GDM1 (cell line): ENCODE results near the gene GAL3ST3.
"Not testable (repeated sequence)": the region's sequence is repeated elsewhere in the genome, so short reads cannot be mapped to it uniquely, and the experiment has no call there.

Experiments
- DNase-seq: peaks from one replicate; lab custom pipeline; 2025; lab: John Stamatoyannopoulos, UW

GAL3ST3 gene

GRCh38 chr11:66048547-66049323, at the start of gene GAL3ST3:
TSS of gene GAL3ST3 (minus strand) at chr11:66049161. CDS start at chr11:66045415, 3,746 bp downstream.
- no peak for DNase-seq

DNA sequence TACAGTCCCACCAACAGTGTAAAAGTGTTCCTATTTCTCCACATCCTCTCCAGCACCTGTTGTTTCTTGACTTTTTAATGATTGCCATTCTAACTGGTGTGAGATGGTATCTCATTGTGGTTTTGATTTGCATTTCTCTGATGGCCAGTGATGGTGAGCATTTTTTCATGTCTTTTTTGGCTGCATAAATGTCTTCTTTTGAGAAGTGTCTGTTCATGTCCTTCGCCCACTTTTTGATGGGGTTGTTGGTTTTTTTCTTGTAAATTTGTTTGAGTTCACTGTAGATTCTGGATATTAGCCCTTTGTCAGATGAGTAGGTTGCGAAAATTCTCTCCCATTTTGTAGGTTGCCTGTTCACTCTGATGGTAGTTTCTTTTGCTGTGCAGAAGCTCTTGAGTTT, 43.2 kb upstream of the GAL3ST3 start:
- DNase-seq, result not testable (repeated sequence)

DNA sequence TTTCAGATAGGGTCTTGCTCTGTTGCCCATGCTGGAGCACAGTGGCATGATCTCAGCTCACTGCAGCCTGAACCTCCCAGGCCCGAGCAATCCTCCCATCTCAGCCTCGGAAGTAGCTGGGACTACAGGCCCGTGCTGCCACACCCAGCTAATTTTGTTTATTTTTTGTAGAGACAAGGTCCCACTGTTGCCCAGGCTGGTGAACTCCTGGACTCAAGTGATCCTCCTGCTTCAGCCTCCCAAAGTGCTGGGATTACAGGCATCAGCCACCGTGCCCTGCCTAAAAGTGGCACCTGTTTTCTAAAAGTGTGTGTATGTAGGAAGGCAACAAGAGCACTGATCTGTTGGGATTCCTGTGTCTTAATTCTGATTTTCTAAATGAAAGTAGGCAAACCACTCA, 41.3 kb upstream of the GAL3ST3 start:
- no peak for DNase-seq

GRCh38 chr11:66089067-66089466, 40.1 kb upstream of the GAL3ST3 start:
- DNase-seq, result no peak

- no peak for DNase-seq
Measured at GRCh38 chr11:66087148-66087908, 38.4 kb upstream of the GAL3ST3 start.

- no peak for DNase-seq
Measured at GRCh38 chr11:66084821-66085475, 36.0 kb upstream of the GAL3ST3 start.

GRCh38 chr11:66083767-66084166, 34.8 kb upstream of the GAL3ST3 start:
- DNase-seq, result no peak

DNA sequence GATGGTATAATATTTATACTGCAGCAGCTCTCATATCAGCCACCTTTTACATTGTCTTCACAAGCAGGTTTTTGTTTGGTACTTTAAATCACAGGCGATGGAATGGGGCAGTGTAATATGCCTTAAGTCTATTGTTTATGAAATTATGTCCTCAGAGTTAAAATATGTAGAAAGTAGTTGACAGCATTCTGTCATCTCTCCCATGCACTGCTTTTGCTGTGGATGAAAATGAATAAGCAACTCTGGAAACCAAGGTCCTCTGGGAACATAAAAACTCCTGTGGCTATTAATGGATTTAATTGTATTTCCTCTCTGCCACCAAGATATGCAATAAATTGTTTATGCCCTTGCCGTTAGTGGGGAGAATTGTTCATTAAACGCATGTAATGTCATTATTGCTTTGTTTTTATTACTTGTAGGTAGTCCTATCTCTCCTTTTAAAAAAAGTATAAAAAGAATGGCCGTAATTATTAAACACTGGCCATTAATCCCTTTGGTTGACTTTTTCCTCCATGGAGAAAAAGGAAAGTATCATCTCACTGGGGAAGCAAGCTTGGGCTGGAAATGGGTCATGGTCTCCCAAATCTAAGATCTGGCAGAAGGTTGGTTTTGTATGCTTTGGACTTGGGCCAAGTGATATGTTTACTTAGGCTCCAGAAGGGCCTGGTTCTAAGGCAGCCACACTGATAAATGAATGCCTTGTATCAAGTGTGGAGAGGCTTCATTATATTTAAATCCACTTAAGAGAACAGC, 34.2 kb upstream of the GAL3ST3 start:
- DNase-seq, result no peak

DNA sequence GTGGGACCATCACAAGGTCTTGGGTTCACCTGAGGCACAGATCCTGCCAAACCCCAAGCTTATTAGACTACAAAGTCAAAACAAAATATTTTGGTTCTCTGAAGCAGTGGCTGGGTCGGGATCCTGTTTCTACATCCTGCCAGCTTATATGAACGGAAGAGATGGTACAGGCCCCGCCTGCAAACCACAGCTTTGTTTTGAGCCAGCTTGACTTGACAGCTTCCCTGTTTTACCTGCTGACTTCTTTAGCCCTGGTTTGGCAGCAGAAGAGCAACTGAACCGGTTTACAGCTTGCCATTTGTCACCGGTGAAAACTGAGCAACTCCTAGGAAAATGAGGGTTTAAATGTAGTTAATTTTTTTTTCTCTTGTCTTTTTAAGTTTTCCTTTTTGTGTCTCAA, 32.5 kb upstream of the GAL3ST3 start:
- peak; percentile 71 for DNase-seq

DNA sequence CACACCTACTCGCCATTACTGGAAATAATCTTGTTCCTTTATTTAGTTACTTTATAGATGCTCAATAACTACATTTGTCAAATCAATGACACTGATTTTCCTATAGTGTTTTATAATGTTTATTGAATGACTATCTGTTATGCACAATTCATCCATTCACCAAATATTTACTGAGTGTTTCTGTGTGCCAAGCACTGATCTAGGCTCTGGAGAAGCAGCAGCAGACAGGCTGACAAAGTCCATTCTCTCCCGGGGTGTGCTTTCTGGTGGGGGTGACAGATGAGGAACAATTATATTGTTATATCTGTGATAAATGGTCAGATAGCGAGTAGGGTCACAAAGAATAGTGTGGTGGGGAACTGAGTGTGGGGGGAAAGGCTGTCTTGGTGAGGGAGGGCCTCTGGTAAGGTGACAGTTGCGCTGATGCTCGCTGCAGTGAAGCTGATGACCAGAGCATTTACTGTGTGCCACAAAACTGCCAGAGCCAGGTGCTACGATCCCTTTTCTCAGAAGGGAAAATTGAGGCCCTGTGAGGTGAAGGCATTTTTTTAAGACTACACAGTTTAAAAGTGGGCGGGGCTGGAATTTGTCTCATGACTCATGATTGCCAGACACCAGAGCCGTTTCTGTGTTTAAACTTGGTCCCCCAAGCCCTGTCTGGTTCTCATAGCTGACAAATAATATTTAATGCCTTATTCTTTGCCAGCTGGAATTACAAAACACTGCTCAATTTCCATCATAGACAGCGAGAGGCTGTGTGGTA, 31.3 kb upstream of the GAL3ST3 start:
- no peak for DNase-seq

GRCh38 chr11:66078949-66079348, 30.0 kb upstream of the GAL3ST3 start:
- DNase-seq, result not testable (repeated sequence)

DNA sequence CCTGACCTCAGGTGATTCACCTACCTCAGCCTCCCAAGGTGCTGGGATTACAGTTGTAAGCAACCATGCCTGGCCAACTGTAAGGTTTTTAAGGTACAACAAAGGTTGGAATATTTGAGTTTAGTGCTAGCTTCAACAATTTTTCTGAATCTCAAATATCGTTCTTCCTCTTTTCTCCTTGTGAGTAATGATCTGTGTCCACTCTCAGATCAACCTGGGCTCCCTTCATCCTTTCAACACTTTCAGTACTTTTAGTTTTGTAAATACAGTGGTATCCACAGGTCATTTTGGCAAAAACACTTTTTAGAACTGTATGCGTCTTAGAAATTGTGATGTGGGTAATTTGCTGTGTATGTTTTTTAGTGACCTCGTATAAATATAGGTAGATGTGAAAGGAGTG, 29.0 kb upstream of the GAL3ST3 start:
- DNase-seq, result no peak

GRCh38 chr11:66076561-66076960, 27.6 kb upstream of the GAL3ST3 start:
- DNase-seq, result no peak

DNA sequence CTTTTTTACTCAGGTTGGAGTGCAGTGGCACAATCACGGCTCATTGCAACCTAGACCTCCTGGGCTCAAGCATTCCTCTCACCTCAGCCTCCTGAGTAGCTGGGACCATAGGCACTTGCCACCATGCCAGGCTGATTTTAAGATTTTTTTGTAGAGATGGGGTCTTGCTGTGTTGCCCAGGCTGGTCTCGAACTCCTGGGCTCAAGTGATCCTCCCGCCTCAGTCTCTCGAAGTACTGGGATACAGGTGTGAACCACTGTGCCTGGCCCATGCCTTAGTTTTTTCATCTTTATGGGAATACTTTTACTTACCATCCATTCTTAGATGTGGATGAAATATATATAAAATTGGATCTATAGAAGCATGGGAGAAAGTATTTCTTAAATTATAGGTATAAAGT, 26.3 kb upstream of the GAL3ST3 start:
- no peak for DNase-seq

DNA sequence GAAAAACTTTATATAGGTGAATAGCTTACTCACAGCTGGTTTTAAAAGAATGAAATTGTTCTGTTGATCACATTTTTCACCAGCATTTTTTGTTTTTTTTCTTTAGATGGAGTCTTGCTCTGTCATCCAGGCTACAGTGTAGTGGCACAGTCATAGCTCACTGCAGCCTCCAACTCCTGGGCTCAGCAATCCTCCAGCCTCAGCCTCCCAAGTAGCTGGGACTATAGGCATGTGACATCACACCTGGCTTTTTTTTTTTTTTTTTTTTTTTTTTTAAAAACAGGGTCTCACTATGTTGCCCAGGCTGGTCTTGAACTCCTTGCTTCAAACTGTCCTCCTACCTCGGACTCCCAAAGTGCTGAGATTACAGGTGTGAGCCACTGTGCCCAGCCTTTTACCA, 24.7 kb upstream of the GAL3ST3 start:
- DNase-seq, result no peak

DNA sequence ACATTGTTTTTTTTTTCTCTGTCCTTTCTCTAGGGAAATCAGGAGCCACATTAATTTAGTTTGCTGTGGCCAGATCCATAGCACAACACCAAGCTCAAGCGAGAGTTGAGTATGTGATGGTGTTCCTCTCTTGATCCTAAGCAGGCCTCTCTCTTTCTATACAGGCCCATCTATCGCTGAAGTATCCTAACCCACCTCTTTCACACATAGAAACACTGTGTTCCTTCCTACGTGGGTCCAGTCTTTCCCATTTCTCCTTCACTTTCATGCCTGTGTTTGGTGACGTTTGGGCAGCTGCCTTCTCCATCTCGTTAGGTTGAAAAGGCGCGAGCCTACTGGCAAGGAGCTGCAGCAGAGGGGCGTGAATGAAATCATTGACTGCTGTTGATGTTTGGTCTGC, 23.6 kb upstream of the GAL3ST3 start:
- DNase-seq, result no peak

DNA sequence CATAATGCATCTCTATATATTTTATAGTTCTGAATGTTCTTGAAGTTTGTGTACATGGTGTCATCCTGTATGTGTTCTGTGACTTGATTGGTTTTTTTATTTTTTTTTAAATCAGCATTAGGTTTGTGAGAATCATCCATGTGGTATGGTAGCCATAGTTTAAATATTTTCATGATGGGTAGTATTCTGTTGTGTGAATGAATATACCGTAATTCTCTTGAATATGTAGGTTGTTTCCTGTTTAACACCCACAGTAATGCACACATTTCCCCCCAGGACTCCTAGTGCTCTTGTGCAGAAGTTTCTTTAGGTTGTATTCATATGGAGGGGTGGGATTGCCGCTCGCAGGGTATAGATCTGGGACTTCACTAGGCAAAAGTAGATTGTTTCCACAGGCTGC, 23.1 kb upstream of the GAL3ST3 start:
- no peak for DNase-seq

- DNase-seq, result no peak
Measured at GRCh38 chr11:66071381-66071801, 22.4 kb upstream of the GAL3ST3 start.

GRCh38 chr11:66070604-66071380, 21.8 kb upstream of the GAL3ST3 start:
- DNase-seq, result no peak
